Measurements from ENCODE around the gene MCM10.

Gene MCM10

GRCh38 chr10:13184730-13185514 lies 23.6 kb downstream of the MCM10 start:
- Mint-ChIP-seq H3K4me3 (no peak overlapping the region), H3K4me1 (peaks cover 4 to 8% of the 10 kb centered on the region in 2 donors), H3K27me3 (no peaks in the 10 kb centered on the region), H3K36me3 (peaks cover 21 to 40% of the 10 kb centered on the region in 2 donors), H3K9me3 (peaks cover 4 to 8% of the 10 kb centered on the region in 2 donors), H3K27ac (no peak overlapping the region)
- ATAC-seq (replicated peaks) (no peak), DNase-seq (no peak)

GRCh38 chr10:13187135-13187534 lies 25.8 kb downstream of the MCM10 start:
- DNase-seq (no peak), ATAC-seq (replicated peaks) (no peak)
- Mint-ChIP-seq H3K4me3 (no peak overlapping the region), H3K27ac (no peak overlapping the region), H3K36me3 (peaks cover 23 to 37% of the 10 kb centered on the region in 2 donors), H3K27me3 (no peaks in the 10 kb centered on the region), H3K9me3 (peaks cover 4 to 8% of the 10 kb centered on the region in 2 donors), H3K4me1 (peaks cover 4 to 8% of the 10 kb centered on the region in 2 donors)

- DNase-seq (no peak), ATAC-seq (replicated peaks) (no peak)
- Mint-ChIP-seq H3K27me3 (no peaks in the 10 kb centered on the region), H3K9me3 (peaks cover 4 to 5% of the 10 kb centered on the region in 2 donors), H3K4me1 (peaks cover 0 to 4% of the 10 kb centered on the region in 2 donors), H3K36me3 (peaks cover 20 to 28% of the 10 kb centered on the region in 2 donors), H3K4me3 (no peak overlapping the region), H3K27ac (no peak overlapping the region)
Measured at GRCh38 chr10:13188593-13188992, 27.2 kb downstream of the MCM10 start.

GRCh38 chr10:13189961-13190360 lies 28.6 kb downstream of the MCM10 start:
- H3K27ac Mint-ChIP-seq = no peak overlapping the region
- H3K27me3 Mint-ChIP-seq = no peaks in the 10 kb centered on the region
- H3K4me3 Mint-ChIP-seq = no peak overlapping the region
- peaks cover 3 to 4% of the 10 kb centered on the region in 2 donors for H3K9me3 Mint-ChIP-seq
- peaks cover 14 to 21% of the 10 kb centered on the region in 2 donors for H3K36me3 Mint-ChIP-seq
- DNase-seq (no peak), ATAC-seq (replicated peaks) (no peak)
- no peaks in the 10 kb centered on the region for H3K4me1 Mint-ChIP-seq

GRCh38 chr10:13190816-13191215 lies 29.5 kb downstream of the MCM10 start:
- Mint-ChIP-seq H3K4me1 (no peaks in the 10 kb centered on the region), H3K4me3 (no peak overlapping the region), H3K27me3 (no peaks in the 10 kb centered on the region), H3K27ac (no peak overlapping the region), H3K9me3 (peaks cover 3 to 4% of the 10 kb centered on the region in 2 donors), H3K36me3 (peaks cover 13 to 20% of the 10 kb centered on the region in 2 donors)
- ATAC-seq (replicated peaks) (no peak), DNase-seq (no peak)

GRCh38 chr10:13191362-13191761 lies 30.0 kb downstream of the MCM10 start:
- peaks cover 3 to 4% of the 10 kb centered on the region in 2 donors for H3K9me3 Mint-ChIP-seq
- no peak for DNase-seq
- H3K27me3 Mint-ChIP-seq = no peaks in the 10 kb centered on the region
- no peak overlapping the region for H3K4me3 Mint-ChIP-seq
- H3K27ac Mint-ChIP-seq = no peak overlapping the region
- peaks cover 13 to 14% of the 10 kb centered on the region in 2 donors for H3K36me3 Mint-ChIP-seq
- no peak for ATAC-seq (replicated peaks)
- H3K4me1 Mint-ChIP-seq = no peaks in the 10 kb centered on the region

- ATAC-seq (replicated peaks) = no peak
- Mint-ChIP-seq H3K27ac (no peak overlapping the region), H3K36me3 (peaks cover 0 to 7% of the 10 kb centered on the region in 2 donors), H3K4me1 (no peaks in the 10 kb centered on the region), H3K4me3 (no peak overlapping the region), H3K27me3 (no peaks in the 10 kb centered on the region), H3K9me3 (no peaks in the 10 kb centered on the region)
- DNase-seq = no peak
Measured at GRCh38 chr10:13193637-13194036, 32.3 kb downstream of the MCM10 start.

GRCh38 chr10:13195016-13195415 lies 33.7 kb downstream of the MCM10 start:
- no peaks in the 10 kb centered on the region for H3K9me3 Mint-ChIP-seq
- H3K4me3 Mint-ChIP-seq = no peak overlapping the region
- no peak overlapping the region for H3K27ac Mint-ChIP-seq
- H3K4me1 Mint-ChIP-seq = no peaks in the 10 kb centered on the region
- no peak for ATAC-seq (replicated peaks)
- no peaks in the 10 kb centered on the region for H3K27me3 Mint-ChIP-seq
- peaks cover 0 to 9% of the 10 kb centered on the region in 2 donors for H3K36me3 Mint-ChIP-seq
- no peak for DNase-seq

- H3K4me3 Mint-ChIP-seq = no peak overlapping the region
- DNase-seq (no peak), ATAC-seq (replicated peaks) (no peak)
- peaks cover 5 to 11% of the 10 kb centered on the region in 2 donors for H3K36me3 Mint-ChIP-seq
- no peak overlapping the region for H3K27ac Mint-ChIP-seq
- no peaks in the 10 kb centered on the region for H3K9me3 Mint-ChIP-seq
- H3K27me3 Mint-ChIP-seq = no peaks in the 10 kb centered on the region
- H3K4me1 Mint-ChIP-seq = no peaks in the 10 kb centered on the region
Measured at GRCh38 chr10:13201132-13201531, 39.8 kb downstream of the MCM10 start.

GRCh38 chr10:13206091-13206490 lies 44.7 kb downstream of the MCM10 start:
- H3K27me3 Mint-ChIP-seq = no peaks in the 10 kb centered on the region
- H3K4me3 Mint-ChIP-seq = no peak overlapping the region
- DNase-seq (no peak), ATAC-seq (replicated peaks) (no peak)
- H3K4me1 Mint-ChIP-seq = no peaks in the 10 kb centered on the region
- H3K9me3 Mint-ChIP-seq = peaks cover 2 to 3% of the 10 kb centered on the region in 2 donors
- peaks cover 7 to 20% of the 10 kb centered on the region in 2 donors for H3K36me3 Mint-ChIP-seq
- H3K27ac Mint-ChIP-seq = no peak overlapping the region

- H3K36me3 Mint-ChIP-seq = peaks cover 7 to 20% of the 10 kb centered on the region in 2 donors
- H3K4me3 Mint-ChIP-seq = no peak overlapping the region
- peaks cover 2 to 3% of the 10 kb centered on the region in 2 donors for H3K9me3 Mint-ChIP-seq
- no peaks in the 10 kb centered on the region for H3K4me1 Mint-ChIP-seq
- no peak overlapping the region for H3K27ac Mint-ChIP-seq
- no peaks in the 10 kb centered on the region for H3K27me3 Mint-ChIP-seq
- DNase-seq (no peak), ATAC-seq (replicated peaks) (no peak)
Measured at GRCh38 chr10:13206546-13207443, 45.4 kb downstream of the MCM10 start.

- Mint-ChIP-seq H3K4me1 (no peaks in the 10 kb centered on the region), H3K4me3 (no peak overlapping the region), H3K27ac (no peak overlapping the region), H3K27me3 (no peaks in the 10 kb centered on the region), H3K9me3 (no peaks in the 10 kb centered on the region), H3K36me3 (peaks cover 0 to 3% of the 10 kb centered on the region in 2 donors)
- ATAC-seq (replicated peaks) (no peak), DNase-seq (no peak)
Measured at GRCh38 chr10:13213163-13213562, 51.8 kb downstream of the MCM10 start.

- DNase-seq (no peak), ATAC-seq (replicated peaks) (no peak)
- Mint-ChIP-seq H3K27me3 (no peaks in the 10 kb centered on the region), H3K9me3 (no peaks in the 10 kb centered on the region), H3K4me1 (no peaks in the 10 kb centered on the region), H3K27ac (no peak overlapping the region), H3K4me3 (no peak overlapping the region), H3K36me3 (no peaks in the 10 kb centered on the region)
Measured at GRCh38 chr10:13218878-13219277, 57.5 kb downstream of the MCM10 start.

GRCh38 chr10:13219685-13220670 lies 58.6 kb downstream of the MCM10 start:
- ATAC-seq (replicated peaks) = peak; percentile 47 to 84
- no peaks in the 10 kb centered on the region for H3K36me3 Mint-ChIP-seq

More at GRCh38 chr10:13219685-13220670, 58.6 kb downstream of the MCM10 start:
- Mint-ChIP-seq H3K27me3 (no peaks in the 10 kb centered on the region), H3K9me3 (no peaks in the 10 kb centered on the region), H3K4me1 (no peaks in the 10 kb centered on the region), H3K4me3 (no peak overlapping the region), H3K27ac (no peak overlapping the region)
- DNase-seq = no peak
